GM23248 (cell line): ENCODE measurements around the gene MOB2.

ENCODE experiments used
- EZH2 ChIP-seq: fragments of 200-600 bp; sonication (generic); IDR thresholded peaks from 2 replicates; pipeline ENCODE4 v1.6.1; 2018; ENCODE audit warnings: antibody characterized with exemption, mild to moderate bottlenecking; ENCODE audit not compliant: insufficient read depth, poor library complexity, severe bottlenecking
- EZH2phosphoT487 ChIP-seq: fragments of 200-600 bp; sonication (generic); IDR thresholded peaks from 2 replicates; pipeline ENCODE4 v1.6.1; 2018; ENCODE audit warnings: antibody characterized with exemption, moderate library complexity, mild to moderate bottlenecking, low read depth; ENCODE audit not compliant: insufficient read depth

- TF ChIP-seq EZH2 (no peak), EZH2phosphoT487 (no peak)
Measured at GRCh38 chr11:1425439-1425838, 61.1 kb downstream of the MOB2 start.
